ENCODE data around the gene CSGALNACT2.

CSGALNACT2 gene

DNA sequence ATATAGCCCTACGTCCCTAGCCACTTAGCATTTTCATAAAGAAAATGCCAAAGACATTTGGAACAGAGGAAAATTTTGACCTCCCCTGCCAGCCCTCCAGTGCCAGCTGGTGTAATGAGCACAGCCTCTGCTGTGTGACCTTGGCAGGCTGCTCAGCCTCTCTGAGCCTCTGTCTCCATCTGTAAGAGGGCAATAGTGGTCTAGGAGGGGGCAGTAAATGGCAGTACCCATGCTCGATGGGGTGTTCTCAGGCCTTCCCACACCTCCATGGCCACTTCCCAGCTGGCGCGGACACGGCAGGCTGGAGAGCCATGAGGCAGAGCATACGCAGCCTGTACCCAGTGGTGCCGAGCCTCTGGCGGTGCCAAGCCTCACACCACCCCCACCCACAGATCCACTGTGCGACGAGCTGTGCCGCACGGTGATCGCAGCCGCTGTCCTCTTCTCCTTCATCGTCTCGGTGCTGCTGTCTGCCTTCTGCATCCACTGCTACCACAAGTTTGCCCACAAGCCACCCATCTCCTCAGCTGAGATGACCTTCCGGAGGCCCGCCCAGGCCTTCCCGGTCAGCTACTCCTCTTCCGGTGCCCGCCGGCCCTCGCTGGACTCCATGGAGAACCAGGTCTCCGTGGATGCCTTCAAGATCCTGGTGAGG is 24.0 kb upstream of the CSGALNACT2 start:
- intact Hi-C loops (cut with DNase I; ENCODE audit: low total_unique reads) = no loop called here
- peaks cover 0 to 3% of the 10 kb centered on the region in 2 donors for H3K27me3 ChIP-seq

DNA sequence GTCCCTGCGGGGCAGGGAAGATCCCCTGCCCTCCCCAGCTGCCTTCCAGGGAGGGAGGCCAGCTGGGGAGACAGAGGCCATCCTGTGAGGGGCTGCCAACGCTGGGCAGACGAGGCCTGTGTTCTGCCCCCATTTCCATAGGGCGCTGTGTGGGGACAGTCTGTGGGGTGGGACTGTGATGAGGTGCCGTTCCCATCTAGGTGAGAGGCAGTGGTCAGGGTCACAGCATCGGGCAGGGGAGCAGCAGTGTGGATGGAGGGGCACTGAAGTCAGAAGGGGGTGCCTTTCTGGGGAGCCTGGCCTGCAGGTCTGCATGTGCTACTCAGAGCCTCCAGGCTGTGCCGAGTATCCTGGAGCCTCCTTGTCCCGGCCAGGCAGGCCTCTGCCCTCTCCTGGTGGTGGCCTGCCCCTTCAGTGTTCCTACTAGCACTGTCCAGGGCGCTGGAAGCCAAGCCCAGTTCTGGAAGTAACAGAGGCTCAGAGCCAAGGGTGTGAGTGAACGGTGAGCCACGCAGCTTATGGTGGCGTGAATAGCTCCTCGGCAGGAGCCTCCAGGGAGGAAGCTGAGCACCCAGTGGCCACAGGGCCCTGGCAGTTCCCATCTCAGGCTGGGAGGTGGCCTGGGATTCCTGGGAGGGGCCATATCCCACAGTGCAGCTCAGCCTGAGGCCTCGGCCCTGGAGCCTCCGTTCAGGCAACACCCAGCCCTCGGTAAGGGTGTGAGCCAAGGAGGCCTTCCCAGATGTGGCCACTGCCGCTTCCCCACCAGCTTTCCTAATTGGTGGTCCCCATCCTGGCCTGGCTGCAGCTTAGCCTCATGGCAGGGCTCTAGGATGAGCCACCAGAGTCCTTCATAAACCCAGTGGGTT is 23.3 kb upstream of the CSGALNACT2 start:
- intact Hi-C loops (cut with DNase I; ENCODE audit: low total_unique reads) = no loop called here
- peaks cover 0 to 3% of the 10 kb centered on the region in 2 donors for H3K27me3 ChIP-seq
- H3K4me3 ChIP-seq = no peak overlapping the region
- TF ChIP-seq, protein P1, sequence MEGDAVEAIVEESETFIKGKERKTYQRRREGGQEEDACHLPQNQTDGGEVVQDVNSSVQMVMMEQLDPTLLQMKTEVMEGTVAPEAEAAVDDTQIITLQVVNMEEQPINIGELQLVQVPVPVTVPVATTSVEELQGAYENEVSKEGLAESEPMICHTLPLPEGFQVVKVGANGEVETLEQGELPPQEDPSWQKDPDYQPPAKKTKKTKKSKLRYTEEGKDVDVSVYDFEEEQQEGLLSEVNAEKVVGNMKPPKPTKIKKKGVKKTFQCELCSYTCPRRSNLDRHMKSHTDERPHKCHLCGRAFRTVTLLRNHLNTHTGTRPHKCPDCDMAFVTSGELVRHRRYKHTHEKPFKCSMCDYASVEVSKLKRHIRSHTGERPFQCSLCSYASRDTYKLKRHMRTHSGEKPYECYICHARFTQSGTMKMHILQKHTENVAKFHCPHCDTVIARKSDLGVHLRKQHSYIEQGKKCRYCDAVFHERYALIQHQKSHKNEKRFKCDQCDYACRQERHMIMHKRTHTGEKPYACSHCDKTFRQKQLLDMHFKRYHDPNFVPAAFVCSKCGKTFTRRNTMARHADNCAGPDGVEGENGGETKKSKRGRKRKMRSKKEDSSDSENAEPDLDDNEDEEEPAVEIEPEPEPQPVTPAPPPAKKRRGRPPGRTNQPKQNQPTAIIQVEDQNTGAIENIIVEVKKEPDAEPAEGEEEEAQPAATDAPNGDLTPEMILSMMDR (IDR thresholded peaks at IDR 0.05) = no peak
- H3K4me1 ChIP-seq = no peaks in the 10 kb centered on the region
- no peak for DNase-seq
- no peaks in the 10 kb centered on the region for H3K36me3 ChIP-seq
- no peak overlapping the region for H3K27ac ChIP-seq
- H3K9me3 ChIP-seq = no peaks in the 10 kb centered on the region

More for the DNA sequence above, 24.0 kb upstream of the CSGALNACT2 start:
- DNase-seq = no peak
- TF ChIP-seq, protein P1 (IDR thresholded peaks at IDR 0.05) = no peak
- Histone ChIP-seq H3K36me3 (no peaks in the 10 kb centered on the region), H3K9me3 (no peaks in the 10 kb centered on the region), H3K4me3 (no peak overlapping the region), H3K4me1 (no peaks in the 10 kb centered on the region), H3K27ac (no peak overlapping the region)

DNA sequence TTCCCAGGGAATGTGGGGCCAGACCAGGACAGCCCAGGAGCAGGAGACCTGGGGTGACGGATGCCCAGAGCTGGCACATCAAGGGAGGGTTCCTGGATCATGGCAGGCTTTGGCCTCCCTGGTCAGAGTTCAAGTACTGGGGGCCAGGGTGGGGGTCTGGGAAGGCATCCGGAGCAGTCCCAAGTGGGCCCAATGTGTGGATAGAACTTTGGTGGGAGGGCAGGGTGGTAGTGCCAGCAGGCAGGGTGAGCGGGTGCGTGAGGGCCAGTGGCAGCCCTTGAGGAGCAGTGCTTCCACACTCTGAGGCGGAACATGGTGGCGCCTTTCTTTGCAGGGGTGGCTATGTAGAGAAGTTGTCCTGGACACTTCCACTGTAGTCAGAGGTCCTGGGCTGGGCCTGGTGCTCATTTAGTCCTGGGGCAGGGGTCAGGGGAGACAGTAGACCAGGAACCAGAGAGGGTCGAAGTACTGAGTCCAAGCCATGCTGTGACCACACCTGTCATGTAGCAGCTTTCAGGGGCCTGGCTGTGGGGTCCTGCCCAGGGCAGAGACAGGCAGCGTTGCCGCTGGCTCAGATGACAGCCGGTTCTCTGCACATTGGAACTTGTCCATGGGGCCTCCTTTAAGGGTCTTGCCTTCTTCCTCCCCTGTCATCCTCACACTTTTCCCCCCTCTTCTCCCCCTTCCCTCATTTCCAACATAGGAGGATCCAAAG is 22.2 kb upstream of the CSGALNACT2 start:
- Histone ChIP-seq H3K36me3 (no peaks in the 10 kb centered on the region), H3K27ac (no peak overlapping the region), H3K9me3 (no peaks in the 10 kb centered on the region), H3K4me1 (no peaks in the 10 kb centered on the region), H3K4me3 (no peak overlapping the region), H3K27me3 (peaks cover 0 to 3% of the 10 kb centered on the region in 2 donors)
- no peak for DNase-seq
- TF ChIP-seq, protein P1 (IDR thresholded peaks at IDR 0.05) = no peak
- intact Hi-C loops (cut with DNase I; ENCODE audit: low total_unique reads) = no loop called here

DNA sequence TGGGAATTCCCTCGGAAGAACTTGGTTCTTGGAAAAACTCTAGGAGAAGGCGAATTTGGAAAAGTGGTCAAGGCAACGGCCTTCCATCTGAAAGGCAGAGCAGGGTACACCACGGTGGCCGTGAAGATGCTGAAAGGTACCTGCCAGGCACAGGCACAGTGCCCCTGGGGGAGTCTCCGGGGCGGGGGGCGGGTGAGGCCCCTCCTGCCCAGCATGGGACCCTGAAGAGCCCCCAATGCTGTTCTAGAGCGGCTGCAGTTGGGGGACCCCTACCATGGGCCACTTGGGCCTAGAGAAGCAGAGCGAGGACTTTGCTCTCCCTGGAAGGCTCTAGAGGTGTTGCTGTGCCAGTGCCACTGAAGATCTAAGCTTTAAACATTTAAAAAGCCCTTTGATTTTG is 21.6 kb upstream of the CSGALNACT2 start:
- H3K36me3 ChIP-seq = no peaks in the 10 kb centered on the region
- no peak overlapping the region for H3K27ac ChIP-seq
- peaks cover 0 to 3% of the 10 kb centered on the region in 2 donors for H3K27me3 ChIP-seq
- TF ChIP-seq, protein P1 (IDR thresholded peaks at IDR 0.05) = no peak
- DNase-seq = no peak
- no peaks in the 10 kb centered on the region for H3K9me3 ChIP-seq
- H3K4me1 ChIP-seq = no peaks in the 10 kb centered on the region
- no peak overlapping the region for H3K4me3 ChIP-seq
- intact Hi-C loops (cut with DNase I; ENCODE audit: low total_unique reads) = no loop called here

DNA sequence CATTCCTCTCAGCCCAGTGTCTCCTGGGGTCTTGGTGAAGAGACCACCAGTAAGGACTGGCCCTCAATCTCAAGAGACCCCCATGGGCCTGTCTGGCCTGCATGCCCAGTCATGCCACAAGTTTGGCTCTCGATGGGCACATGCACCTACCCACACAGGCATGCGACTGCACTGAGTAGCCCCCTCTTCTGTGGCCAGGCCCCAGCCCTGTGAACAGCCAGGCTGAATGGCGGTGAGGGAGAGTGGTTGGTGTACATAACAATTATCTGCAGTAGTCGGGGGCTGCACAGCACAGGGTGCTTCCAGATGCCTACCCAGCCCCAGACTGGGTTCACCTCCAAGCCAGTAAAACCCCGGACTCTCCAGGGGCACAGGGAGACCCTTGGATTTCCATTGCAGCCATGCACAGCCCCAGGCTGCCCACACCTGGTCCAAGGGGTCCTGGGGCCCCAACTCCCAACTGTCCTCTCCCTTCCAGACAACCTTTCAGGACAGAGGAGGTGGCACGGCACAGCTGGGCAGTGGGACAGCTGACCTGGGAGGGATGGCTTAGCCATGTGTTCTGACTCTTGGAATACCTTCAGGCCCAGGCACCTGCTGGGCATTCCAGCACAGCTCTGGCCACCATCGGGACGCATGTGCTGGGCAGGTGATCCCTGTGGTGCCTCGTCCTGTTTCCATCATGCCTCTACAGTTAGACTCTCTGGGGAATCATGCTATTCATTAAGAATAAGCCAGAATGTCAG is 21.0 kb upstream of the CSGALNACT2 start:
- TF ChIP-seq, protein P1 (IDR thresholded peaks at IDR 0.05) = no peak
- Histone ChIP-seq H3K27me3 (peaks cover 0 to 3% of the 10 kb centered on the region in 2 donors), H3K4me3 (no peak overlapping the region), H3K9me3 (no peaks in the 10 kb centered on the region), H3K36me3 (no peaks in the 10 kb centered on the region), H3K27ac (no peak overlapping the region), H3K4me1 (no peaks in the 10 kb centered on the region)
- intact Hi-C loops (cut with DNase I; ENCODE audit: low total_unique reads) = no loop called here
- peak in 1 of 2 donors; percentile 54 for DNase-seq

Data from tibial artery (tissue), 4 donors.